NCI-H460 (cell line): Measurements from ENCODE around the gene ERP44. TPM values are rescaled to one million over a fixed set of nuclear protein-coding genes. Genes with fewer than 3 reads are reported as not detected.
"Not testable (repeated sequence)": the region's sequence is repeated elsewhere in the genome, so short reads cannot be mapped to it uniquely, and the experiment has no call there.

ENCODE experiments used
- DNase-seq: peaks from one replicate; pipeline ENCODE4 v3.0.0-alpha.2; 2016; ENCODE audit warnings: low read depth; ENCODE audit errors: extremely low read depth
- polyA plus RNA-seq: library from polyadenylated mRNA; depleted of rRNA; stranded (reverse); fragments of >200 nt; gene quantifications from 2 replicates; pipeline ENCODE4 v1.2.3, GENCODE V29; 2014; cell fraction: nucleus; rRNA removed
- total RNA-seq: library from RNA; depleted of rRNA; stranded (reverse); fragments of >200 nt; shearing (Covaris generic); gene quantifications from 2 replicates; pipeline ENCODE4 v1.2.3, GENCODE V29; 2014; rRNA removed

ERP44 gene
- total RNA-seq, result 25.0 and 26.1 TPM in 2 replicates
- polyA plus RNA-seq, result 16.1 and 17.5 TPM in 2 replicates

- DNase-seq, result peak; percentile 99
Observed at GRCh38 chr9:100098887-100099721, at the start of gene ERP44, which contains the start of gene INVS. TSS of gene ERP44 (minus strand) at chr9:100099000. CDS start at chr9:100098840, 160 bp downstream. TSS of gene INVS (plus strand) at chr9:100099243. CDS start at chr9:100104522, 5,279 bp downstream.

DNA sequence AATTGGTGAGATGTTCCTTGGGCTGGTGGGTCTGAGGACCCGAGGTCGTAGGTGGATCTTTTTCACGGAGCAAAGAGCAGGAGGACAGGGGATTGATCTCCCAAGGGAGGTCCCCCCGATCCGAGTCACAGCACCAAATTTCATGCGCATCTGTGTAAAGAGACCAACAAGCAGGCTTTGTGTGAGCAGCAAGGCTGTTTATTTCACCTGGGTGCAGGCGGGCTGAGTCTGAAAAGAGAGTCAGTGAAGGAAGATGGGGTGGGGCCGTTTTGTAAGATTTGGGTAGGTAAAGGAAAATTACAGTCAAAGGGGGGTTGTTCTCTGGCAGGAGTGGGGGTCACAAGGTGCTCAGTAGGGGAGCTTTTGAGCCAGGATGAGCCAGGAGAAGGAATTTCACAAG is 47.2 kb upstream of the ERP44 start:
- DNase-seq, result not testable (repeated sequence)

DNA sequence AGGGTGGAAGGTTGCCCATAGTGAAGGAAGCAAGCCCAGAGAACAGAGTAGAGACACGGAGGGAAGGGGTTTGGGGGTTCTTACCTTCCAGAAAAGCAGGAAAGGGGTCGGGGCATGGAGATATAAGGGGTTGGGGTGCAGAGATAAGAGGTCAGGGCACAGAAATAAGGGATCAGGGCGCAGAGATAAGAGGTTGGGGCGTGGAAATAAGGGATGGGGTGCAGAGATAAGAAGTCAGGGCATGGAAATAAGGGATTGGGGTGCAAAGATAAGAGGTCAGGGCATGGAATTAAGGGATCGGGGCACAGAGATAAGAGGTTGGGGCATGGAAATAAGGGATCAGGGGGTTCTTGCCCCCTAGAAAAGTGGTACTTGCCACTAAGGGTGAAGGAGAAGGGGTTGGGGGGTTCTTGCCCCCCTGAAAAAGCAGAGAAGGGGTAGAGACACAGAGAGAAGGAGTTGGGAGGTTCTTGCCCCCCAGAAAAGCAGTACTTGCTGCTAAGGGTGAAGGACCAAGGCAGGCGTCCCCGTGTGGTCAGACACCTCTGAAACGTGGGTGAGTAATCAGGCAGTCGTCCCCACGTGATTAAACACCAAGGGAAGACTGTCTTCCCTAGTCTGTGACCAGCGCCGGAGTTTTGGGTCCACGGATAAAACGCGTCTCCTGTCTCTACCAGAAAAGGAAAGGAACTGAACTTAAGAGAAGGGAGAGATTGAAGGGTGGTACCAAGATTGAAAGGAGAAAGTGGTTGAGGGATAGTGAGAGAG is 46.6 kb upstream of the ERP44 start:
- DNase-seq, result not testable (repeated sequence)

- not testable (repeated sequence) for DNase-seq
Observed at GRCh38 chr9:100141862-100142261, 43.1 kb upstream of the ERP44 start.

DNA sequence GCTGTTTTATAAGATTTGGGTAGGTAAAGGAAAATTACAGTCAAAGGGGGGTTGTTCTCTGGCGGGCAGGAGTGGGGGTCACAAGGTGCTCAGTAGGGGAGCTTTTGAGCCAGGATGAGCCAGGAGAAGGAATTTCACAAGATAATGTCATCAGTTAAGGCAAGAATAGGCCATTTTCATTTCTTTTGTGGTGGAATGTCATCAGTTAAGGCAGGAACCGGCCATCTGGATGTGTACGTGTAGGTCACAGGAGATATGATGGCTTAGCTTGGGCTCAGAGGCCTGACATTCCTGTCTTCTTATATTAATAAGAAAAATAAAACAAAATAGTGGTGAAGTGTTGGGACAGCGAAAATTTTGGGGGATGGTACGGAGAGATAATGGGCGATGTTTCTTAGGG is 41.5 kb upstream of the ERP44 start:
- DNase-seq, result not testable (repeated sequence)

- not testable (repeated sequence) for DNase-seq
Observed at GRCh38 chr9:100136799-100137198, 38.0 kb upstream of the ERP44 start.

DNA sequence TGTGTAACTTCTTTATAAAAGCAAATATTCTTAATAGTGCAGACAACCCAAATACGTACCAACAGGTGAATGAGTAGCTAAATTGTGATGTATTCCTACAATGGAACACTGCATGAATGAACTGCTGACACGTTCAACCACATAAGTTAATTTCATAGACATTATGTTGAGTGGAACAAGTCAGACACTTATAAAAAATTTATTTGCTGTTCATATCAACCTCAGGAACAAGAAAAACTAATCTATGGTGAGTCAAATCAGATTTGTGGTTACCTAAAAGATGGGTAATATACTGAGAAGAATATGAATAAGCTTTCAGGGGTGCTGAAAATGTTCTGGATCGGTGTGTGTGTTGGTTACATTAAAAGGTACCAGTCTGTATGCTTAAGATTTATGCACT is 35.9 kb upstream of the ERP44 start:
- no peak for DNase-seq

DNA sequence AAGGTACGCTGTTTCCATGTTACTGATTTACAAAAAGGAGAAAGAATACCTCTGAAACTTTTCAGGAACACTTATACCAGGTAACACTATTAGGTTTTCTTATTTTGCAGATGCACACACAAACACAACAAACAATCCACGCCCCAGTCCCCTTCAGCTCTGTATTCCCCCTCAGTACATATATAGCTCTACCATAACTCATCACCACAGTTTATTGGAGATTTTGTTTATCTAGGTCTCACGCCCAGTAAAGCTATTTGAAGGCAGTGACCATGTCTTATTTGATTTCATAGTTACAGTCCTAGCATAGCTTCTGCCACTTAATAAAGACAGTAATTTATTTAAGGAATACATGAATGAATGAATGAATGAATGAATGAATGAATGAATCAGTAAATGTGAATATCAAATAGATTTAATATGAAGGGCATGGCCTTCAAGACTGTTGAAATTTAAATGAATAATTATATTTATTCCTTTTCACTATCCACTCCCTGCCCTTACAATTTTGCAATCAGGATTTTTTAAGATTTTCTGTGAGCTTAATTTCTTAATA is 33.2 kb upstream of the ERP44 start:
- DNase-seq, result no peak

- no peak for DNase-seq
Observed at GRCh38 chr9:100131216-100131615, 32.4 kb upstream of the ERP44 start.

- DNase-seq, result no peak
Observed at GRCh38 chr9:100129772-100130171, 31.0 kb upstream of the ERP44 start.

- DNase-seq, result no peak
Observed at GRCh38 chr9:100126423-100126822, 27.6 kb upstream of the ERP44 start.

DNA sequence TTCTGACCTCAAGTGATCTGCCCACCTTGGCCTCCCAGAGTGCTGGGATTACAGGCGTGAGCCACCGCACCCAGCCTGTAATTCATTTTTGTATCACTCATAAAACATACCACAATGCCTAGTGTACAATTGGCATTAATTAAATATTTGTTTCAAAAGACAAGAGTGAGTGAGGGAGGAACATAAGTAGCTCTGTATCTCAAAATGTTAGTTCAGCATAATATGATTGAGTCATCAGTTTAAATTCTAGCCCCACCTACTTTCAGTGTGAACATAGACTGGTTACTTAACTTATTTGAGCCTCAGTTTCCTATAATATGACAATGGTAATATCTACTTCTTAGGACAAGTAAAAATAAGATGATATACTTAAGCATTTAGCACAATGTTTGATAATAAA is 27.1 kb upstream of the ERP44 start:
- DNase-seq, result no peak

DNA sequence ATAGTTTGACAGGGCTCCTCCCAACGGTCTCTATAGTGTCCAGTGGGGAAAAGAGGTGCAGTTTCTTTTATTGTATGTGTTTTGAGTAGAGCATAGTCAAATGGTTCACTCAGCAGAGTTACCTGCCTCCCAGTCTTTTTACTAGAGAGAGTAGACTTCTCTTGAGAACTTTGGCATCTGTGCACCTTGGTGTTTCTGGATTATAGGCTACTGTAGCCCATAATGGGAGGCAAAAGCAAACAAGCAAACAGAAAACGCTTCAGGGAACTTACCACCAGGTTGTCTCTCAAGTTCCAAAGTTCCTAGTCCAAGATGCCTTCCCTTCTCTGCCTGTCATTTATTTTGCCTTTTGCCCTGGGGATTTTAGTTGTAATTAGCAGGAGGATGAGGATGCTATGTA is 26.4 kb upstream of the ERP44 start:
- DNase-seq, result no peak

GRCh38 chr9:100120286-100120685 is 21.5 kb upstream of the ERP44 start:
- no peak for DNase-seq

- no peak for DNase-seq
Observed at GRCh38 chr9:100117316-100117715, 18.5 kb upstream of the ERP44 start.

DNA sequence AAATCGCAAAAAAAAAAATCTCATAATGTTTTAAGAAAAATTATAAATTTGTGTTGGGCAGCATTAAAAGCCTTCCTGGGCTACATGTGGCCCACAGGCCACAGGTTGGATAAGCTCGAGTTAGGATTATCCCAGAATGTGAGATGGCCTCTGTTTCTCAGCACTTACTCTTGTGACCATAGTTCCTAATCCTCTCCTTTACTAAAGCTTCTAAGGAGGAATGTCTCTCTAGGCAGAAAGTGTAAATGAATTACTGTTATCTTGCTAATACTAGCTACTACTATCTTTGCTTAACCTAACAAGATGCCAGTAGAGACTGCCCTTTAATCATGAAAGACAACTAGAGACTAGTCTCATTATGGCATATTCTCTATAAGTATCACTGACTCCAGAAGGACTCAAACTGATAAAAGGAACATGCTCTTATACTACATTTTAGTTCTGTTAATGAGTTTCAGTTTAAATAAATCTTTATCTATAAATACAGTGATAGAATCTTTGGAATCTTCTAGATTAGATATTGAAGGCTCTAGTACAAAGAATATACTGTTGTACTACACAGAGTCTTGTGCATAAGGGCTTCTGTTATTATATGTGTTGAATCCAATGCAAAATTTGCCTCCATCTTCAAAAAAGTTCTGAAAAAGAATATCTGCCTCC is 14.0 kb upstream of the ERP44 start:
- DNase-seq, result no peak

GRCh38 chr9:100111235-100111634 is 12.4 kb upstream of the ERP44 start:
- DNase-seq, result no peak

DNA sequence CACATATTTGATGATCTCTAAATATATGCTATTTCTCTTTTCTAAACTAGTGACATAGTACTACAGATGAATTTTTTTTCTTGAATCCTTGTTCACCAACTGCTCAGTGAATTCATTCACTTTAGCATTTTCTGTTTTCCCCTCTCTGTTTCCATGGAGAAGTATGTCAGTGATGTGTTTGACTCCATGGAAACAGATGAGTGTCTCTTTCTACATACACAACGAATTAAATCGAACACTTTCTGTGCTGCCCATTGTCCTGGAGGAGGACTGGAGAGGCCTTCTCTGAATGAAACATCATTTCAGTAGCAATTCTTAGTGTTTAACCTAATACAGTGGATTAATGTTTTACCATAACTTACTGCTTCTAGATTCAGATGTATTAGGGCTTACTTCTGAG is 9.8 kb upstream of the ERP44 start:
- no peak for DNase-seq

GRCh38 chr9:100106616-100107015 is 7.8 kb upstream of the ERP44 start:
- no peak for DNase-seq

DNA sequence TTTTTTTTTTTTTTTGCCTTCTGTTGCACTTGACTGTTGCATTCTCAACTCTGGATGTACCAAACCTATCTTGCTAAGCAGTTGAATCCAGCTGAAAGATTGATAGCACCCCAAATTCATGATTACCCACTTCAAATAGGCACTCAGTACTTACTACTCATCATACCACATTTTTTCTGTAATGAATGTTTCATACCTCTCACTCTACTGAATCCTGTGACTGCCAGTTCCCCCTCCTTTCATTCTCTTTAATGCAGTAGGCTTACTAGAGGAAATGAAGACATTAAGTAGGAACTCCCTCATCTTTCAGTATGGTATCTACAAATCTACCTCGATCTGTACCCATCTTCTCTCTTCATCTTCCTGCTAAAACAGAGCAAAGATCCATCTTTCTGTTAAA is 7.1 kb upstream of the ERP44 start:
- DNase-seq, result no peak

DNA sequence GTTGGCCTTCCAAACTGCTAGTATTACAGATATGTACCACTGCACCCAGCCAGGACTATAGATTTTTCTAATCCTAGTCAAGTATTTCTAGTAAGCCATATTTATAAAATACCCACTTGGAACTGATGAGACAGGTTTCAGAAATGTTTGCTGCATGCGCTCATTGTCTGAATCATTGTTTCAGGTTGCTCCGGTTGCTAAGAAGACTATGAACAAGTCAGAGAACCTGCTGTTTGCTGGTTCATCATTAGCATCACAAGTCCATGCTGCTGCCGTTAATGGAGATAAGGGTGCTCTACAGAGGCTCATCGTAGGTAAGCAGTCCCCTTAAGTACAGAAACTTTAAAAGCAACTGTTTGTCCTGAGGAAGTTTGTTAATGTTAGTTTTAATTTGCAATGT is 5.5 kb upstream of the ERP44 start:
- no peak for DNase-seq
